ENCODE results near the gene ARHGAP8. TPM values are rescaled to one million over a fixed set of nuclear protein-coding genes. Genes with fewer than 3 reads are reported as not detected.

ARHGAP8 gene
- total and polyA plus RNA-seq, 2 experiments from 2014 or later: 24.0 to 50.4 TPM

DNA sequence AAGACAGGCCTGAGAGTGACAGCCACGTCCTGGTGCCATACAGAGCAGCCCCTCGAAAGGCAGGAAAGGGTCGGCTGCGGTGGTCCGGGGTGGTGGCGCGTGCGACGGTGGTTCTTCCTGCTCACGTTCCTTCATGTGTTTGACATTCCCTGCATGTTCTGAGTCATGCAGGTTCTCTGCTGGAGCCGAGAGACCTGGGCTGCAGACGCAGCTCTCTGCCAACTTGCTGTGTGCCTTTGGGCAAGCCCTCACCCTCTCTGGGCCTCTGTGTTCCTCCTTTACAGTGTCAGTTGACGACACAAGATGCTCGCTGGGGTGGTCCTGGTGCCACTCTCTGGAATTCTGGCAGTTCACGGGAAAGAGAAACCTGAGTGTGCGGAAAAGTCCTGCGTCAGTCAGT is 12.0 kb downstream of the ARHGAP8 start:
- no peaks in the 10 kb centered on the region for H3K36me3 ChIP-seq (replicated peaks; ENCODE audit: insufficient read depth, low read depth)
- no peaks in the 10 kb centered on the region for H4K20me1 ChIP-seq (ENCODE audit: insufficient read depth, poor library complexity, severe bottlenecking)
- H3K9me2 ChIP-seq (replicated peaks; ENCODE audit: insufficient read depth): no peaks in the 10 kb centered on the region
- no peak overlapping the region for H3K27ac ChIP-seq
- TF ChIP-seq EZH2phosphoT487 (IDR thresholded peaks at IDR 0.05; ENCODE audit: low read depth, severe bottlenecking, unreplicated experiment) (no peak), EZH2 (IDR thresholded peaks at IDR 0.05; ENCODE audit: borderline replicate concordance) (no peak)
- TF ChIP-seq, protein P1, sequence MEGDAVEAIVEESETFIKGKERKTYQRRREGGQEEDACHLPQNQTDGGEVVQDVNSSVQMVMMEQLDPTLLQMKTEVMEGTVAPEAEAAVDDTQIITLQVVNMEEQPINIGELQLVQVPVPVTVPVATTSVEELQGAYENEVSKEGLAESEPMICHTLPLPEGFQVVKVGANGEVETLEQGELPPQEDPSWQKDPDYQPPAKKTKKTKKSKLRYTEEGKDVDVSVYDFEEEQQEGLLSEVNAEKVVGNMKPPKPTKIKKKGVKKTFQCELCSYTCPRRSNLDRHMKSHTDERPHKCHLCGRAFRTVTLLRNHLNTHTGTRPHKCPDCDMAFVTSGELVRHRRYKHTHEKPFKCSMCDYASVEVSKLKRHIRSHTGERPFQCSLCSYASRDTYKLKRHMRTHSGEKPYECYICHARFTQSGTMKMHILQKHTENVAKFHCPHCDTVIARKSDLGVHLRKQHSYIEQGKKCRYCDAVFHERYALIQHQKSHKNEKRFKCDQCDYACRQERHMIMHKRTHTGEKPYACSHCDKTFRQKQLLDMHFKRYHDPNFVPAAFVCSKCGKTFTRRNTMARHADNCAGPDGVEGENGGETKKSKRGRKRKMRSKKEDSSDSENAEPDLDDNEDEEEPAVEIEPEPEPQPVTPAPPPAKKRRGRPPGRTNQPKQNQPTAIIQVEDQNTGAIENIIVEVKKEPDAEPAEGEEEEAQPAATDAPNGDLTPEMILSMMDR (IDR thresholded peaks at IDR 0.05; ENCODE audit: poor library complexity): no peak
- peaks cover 5% of the 10 kb centered on the region for H3K4me1 ChIP-seq (ENCODE audit: insufficient read depth)
- H3K4me2 ChIP-seq: no peak overlapping the region
- H3K4me3 ChIP-seq: no peak overlapping the region
- H3K27me3 ChIP-seq: no peaks in the 10 kb centered on the region
- 96% methylated on average over 17 of the region's 17 CpGs for WGBS (ENCODE audit: low lambda C conversion rate, missing lambda C conversion rate)
- DNase-seq (ENCODE audit: low spot score): no peak
- H3K9me3 ChIP-seq (ENCODE audit: low read depth): no peaks in the 10 kb centered on the region
- H3K79me2 ChIP-seq: peaks cover 58% of the 10 kb centered on the region
- H2AFZ ChIP-seq: no peak overlapping the region

DNA sequence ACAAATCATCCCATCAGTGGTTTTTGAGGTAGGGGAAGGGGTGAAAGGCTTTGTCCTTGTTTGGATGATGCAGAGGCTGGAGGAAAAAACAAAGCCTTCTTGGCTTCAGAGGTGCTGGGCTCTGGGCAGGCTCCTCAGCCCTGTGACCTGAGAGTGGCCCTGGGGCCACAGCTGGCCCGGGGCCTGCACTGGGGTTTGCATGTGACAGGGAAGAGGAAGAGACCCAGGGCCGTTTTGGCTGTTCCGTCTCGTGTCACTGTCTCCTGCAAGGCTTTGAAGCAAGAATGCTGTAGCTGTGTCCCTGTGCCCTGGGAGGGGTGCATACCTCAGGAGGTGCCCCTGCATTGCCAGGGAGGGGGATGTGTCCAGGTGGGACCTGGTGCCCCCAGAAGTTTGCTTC is 12.6 kb downstream of the ARHGAP8 start:
- no peak overlapping the region for H3K27ac ChIP-seq
- H4K20me1 ChIP-seq (ENCODE audit: insufficient read depth, poor library complexity, severe bottlenecking): no peaks in the 10 kb centered on the region
- H3K27me3 ChIP-seq: no peaks in the 10 kb centered on the region
- no peak overlapping the region for H3K4me2 ChIP-seq
- no peak overlapping the region for H2AFZ ChIP-seq
- H3K4me1 ChIP-seq (ENCODE audit: insufficient read depth): no peaks in the 10 kb centered on the region
- no peak for TF ChIP-seq EZH2phosphoT487 (IDR thresholded peaks at IDR 0.05; ENCODE audit: low read depth, severe bottlenecking, unreplicated experiment)
- peaks cover 52% of the 10 kb centered on the region for H3K79me2 ChIP-seq
- H3K9me3 ChIP-seq (ENCODE audit: low read depth): no peaks in the 10 kb centered on the region
- no peak for DNase-seq (ENCODE audit: low spot score)
- no peaks in the 10 kb centered on the region for H3K9me2 ChIP-seq (replicated peaks; ENCODE audit: insufficient read depth)
- H3K36me3 ChIP-seq (replicated peaks; ENCODE audit: insufficient read depth, low read depth): no peaks in the 10 kb centered on the region
- 72% methylated on average over 4 of the region's 4 CpGs for WGBS (ENCODE audit: low lambda C conversion rate, missing lambda C conversion rate)
- no peak overlapping the region for H3K4me3 ChIP-seq

DNA sequence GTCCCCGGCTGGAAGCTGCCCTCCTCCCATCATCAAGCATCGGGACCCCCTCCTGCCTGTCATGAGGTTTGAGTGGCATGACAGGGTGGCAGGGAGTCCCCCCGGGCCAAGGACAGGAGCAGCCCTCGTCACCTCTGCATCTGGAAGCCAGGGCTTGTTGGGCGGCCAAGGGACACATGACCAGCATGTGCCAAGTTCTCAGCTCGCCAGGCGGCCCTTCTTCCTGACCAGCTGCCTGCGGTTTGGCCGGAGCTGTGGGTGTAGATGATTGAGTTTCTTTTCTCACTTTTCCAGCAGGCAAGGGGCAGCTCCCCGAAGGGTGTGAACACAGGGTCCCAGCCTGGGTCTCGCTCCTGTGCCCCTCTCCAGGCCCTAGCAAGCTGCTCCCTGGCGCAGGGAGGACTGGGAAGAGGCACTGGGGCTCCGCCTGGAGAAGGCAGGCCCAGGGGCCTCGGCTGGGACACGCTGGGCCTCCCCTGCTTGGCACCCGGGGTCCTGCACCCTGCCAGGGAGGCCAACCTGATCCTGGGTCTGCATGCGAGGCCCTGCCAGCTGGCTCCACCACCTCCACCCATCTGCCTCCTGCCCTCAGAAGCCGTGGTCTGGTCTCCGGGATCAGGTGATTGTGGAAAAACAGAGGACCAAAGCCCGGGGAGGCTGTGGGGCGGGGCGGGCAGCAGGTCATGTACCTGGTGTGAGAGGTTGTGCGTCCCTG is 13.4 kb downstream of the ARHGAP8 start:
- WGBS (ENCODE audit: low lambda C conversion rate, missing lambda C conversion rate): 88% methylated on average over 20 of the region's 23 CpGs
- no peaks in the 10 kb centered on the region for H4K20me1 ChIP-seq (ENCODE audit: insufficient read depth, poor library complexity, severe bottlenecking)
- DNase-seq (ENCODE audit: low spot score): no peak
- H3K9me2 ChIP-seq (replicated peaks; ENCODE audit: insufficient read depth): no peaks in the 10 kb centered on the region
- H2AFZ ChIP-seq: no peak overlapping the region
- TF ChIP-seq EZH2phosphoT487 (IDR thresholded peaks at IDR 0.05; ENCODE audit: low read depth, severe bottlenecking, unreplicated experiment): no peak
- TF ChIP-seq EZH2 (IDR thresholded peaks at IDR 0.05; ENCODE audit: borderline replicate concordance): no peak
- TF ChIP-seq, protein P1 (IDR thresholded peaks at IDR 0.05; ENCODE audit: poor library complexity): no peak
- H3K4me2 ChIP-seq: no peak overlapping the region
- H3K36me3 ChIP-seq (replicated peaks; ENCODE audit: insufficient read depth, low read depth): no peaks in the 10 kb centered on the region
- H3K27me3 ChIP-seq: no peaks in the 10 kb centered on the region
- H3K79me2 ChIP-seq: peaks cover 48% of the 10 kb centered on the region
- no peaks in the 10 kb centered on the region for H3K9me3 ChIP-seq (ENCODE audit: low read depth)
- no peaks in the 10 kb centered on the region for H3K4me1 ChIP-seq (ENCODE audit: insufficient read depth)
- H3K4me3 ChIP-seq: no peak overlapping the region
- no peak overlapping the region for H3K27ac ChIP-seq

DNA sequence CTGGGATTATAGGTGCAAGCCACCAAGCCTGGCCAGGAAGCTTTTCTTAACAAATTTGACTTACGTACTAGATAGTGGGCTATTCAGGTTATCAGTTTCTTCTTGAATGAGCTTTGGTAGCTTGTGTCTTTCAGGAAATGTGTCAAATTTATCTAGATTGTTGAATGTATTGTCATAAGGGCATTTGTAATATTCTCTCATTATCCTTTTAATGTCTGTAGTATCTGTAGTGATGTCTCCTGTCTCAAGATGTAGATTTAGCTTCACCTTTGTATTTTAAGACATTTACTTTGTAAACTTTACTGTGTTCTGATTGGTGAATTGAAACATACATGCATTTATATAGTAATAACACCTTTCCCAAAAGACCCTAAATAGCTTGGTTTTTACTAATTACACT is 20.7 kb downstream of the ARHGAP8 start:
- WGBS (ENCODE audit: low lambda C conversion rate, missing lambda C conversion rate): 92% methylated on average over 1 of the region's 1 CpG
- Histone ChIP-seq H3K79me2 (peaks cover 30% of the 10 kb centered on the region), H2AFZ (no peak overlapping the region), H3K27me3 (no peaks in the 10 kb centered on the region), H3K36me3 (replicated peaks; ENCODE audit: insufficient read depth, low read depth) (no peaks in the 10 kb centered on the region), H3K4me1 (ENCODE audit: insufficient read depth) (no peaks in the 10 kb centered on the region), H3K9me2 (replicated peaks; ENCODE audit: insufficient read depth) (no peaks in the 10 kb centered on the region), H3K4me2 (no peak overlapping the region), H3K4me3 (no peak overlapping the region), H3K9me3 (ENCODE audit: low read depth) (peaks cover 7% of the 10 kb centered on the region), H3K27ac (no peak overlapping the region), H4K20me1 (ENCODE audit: insufficient read depth, poor library complexity, severe bottlenecking) (no peaks in the 10 kb centered on the region)
- no peak for DNase-seq (ENCODE audit: low spot score)
- TF ChIP-seq EZH2 (IDR thresholded peaks at IDR 0.05; ENCODE audit: borderline replicate concordance) (no peak), EZH2phosphoT487 (IDR thresholded peaks at IDR 0.05; ENCODE audit: low read depth, severe bottlenecking, unreplicated experiment) (no peak)
- TF ChIP-seq, protein P1 (IDR thresholded peaks at IDR 0.05; ENCODE audit: poor library complexity): no peak

Data from hepatocyte (in vitro differentiated cells).